IPS-NIHi11 (cell line): ENCODE measurements around the gene ZWINT.
A peak's percentile ranks its signal among the peaks of the same experiment; 100 is the strongest.

Experiments
- DNase-seq: peaks from one replicate; pipeline ENCODE4 v3.0.0; 2012; ENCODE audit warnings: mixed read lengths, low spot score

The ZWINT gene

GRCh38 chr10:56360967-56361612 is at the start of gene ZWINT:
TSS of gene ZWINT (minus strand) at chr10:56361259. CDS start at chr10:56361236, 23 bp downstream.
- DNase-seq = peak; percentile 91

- no peak for DNase-seq
Observed at GRCh38 chr10:56383806-56384205, 22.7 kb upstream of the ZWINT start.

GRCh38 chr10:56370217-56371113 is 9.4 kb upstream of the ZWINT start:
- DNase-seq = no peak

GRCh38 chr10:56360583-56360966 is 484 bp downstream of the ZWINT start:
- no peak for DNase-seq

- DNase-seq = no peak
Observed at GRCh38 chr10:56359837-56360236, 1.2 kb downstream of the ZWINT start.

- no peak for DNase-seq
Observed at GRCh38 chr10:56357018-56357417, 4.0 kb downstream of the ZWINT start.

- DNase-seq = no peak
Observed at GRCh38 chr10:56351909-56352630, 9.0 kb downstream of the ZWINT start.

GRCh38 chr10:56349611-56350010 is 11.4 kb downstream of the ZWINT start:
- no peak for DNase-seq

- DNase-seq = no peak
Observed at GRCh38 chr10:56348101-56348500, 13.0 kb downstream of the ZWINT start.

- no peak for DNase-seq
Observed at GRCh38 chr10:56346845-56347415, 14.1 kb downstream of the ZWINT start.

- DNase-seq = no peak
Observed at GRCh38 chr10:56341612-56342011, 19.4 kb downstream of the ZWINT start.

GRCh38 chr10:56329961-56330360 is 31.1 kb downstream of the ZWINT start:
- no peak for DNase-seq

- DNase-seq = no peak
Observed at GRCh38 chr10:56327118-56327517, 33.9 kb downstream of the ZWINT start.

- no peak for DNase-seq
Observed at GRCh38 chr10:56319386-56319785, 41.7 kb downstream of the ZWINT start.

GRCh38 chr10:56318816-56319215 is 42.2 kb downstream of the ZWINT start:
- DNase-seq = no peak

- DNase-seq = no peak
Observed at GRCh38 chr10:56317603-56318002, 43.5 kb downstream of the ZWINT start.

GRCh38 chr10:56316603-56317002 is 44.5 kb downstream of the ZWINT start:
- DNase-seq = no peak
